Neural progenitor cell (in vitro differentiated cells): Measurements from ENCODE around the gene LMCD1.

ENCODE experiments used
- EZH2 ChIP-seq: fragments of 200-600 bp; sonication (generic); IDR thresholded peaks from 2 replicates; pipeline ENCODE4 v1.6.1; 2017; ENCODE audit warnings: antibody characterized with exemption, mild to moderate bottlenecking, moderate library complexity
- TF ChIP-seq, protein P1 (sequence below): fragments of 200-600 bp; sonication (generic); IDR thresholded peaks from 2 replicates; pipeline ENCODE4 v1.5.1; 2017; ENCODE audit warnings: antibody characterized with exemption, mild to moderate bottlenecking

DNA sequence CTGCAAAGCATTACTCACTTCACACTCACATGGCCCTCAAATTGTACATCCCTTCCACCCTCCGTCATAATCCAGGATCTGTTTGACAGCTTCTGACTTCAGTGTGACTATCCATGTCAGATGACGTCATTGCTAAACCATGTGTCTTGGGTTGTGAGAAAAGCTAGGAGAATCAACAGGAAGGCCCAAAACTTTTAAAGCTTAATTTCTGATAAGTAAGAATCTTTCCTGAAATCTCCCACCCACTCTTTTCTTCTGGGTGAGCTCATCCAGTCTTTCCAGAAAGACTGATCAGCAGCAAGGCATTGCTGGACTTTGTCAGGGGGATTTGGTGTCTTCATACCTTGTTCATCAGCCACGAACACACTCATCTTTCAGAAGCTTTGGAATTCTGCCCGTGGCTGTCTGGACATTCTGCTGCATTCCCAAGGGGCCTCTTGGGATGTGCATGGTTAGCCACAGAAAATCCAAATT, 11.5 kb upstream of the LMCD1 start:
- TF ChIP-seq, protein P1, sequence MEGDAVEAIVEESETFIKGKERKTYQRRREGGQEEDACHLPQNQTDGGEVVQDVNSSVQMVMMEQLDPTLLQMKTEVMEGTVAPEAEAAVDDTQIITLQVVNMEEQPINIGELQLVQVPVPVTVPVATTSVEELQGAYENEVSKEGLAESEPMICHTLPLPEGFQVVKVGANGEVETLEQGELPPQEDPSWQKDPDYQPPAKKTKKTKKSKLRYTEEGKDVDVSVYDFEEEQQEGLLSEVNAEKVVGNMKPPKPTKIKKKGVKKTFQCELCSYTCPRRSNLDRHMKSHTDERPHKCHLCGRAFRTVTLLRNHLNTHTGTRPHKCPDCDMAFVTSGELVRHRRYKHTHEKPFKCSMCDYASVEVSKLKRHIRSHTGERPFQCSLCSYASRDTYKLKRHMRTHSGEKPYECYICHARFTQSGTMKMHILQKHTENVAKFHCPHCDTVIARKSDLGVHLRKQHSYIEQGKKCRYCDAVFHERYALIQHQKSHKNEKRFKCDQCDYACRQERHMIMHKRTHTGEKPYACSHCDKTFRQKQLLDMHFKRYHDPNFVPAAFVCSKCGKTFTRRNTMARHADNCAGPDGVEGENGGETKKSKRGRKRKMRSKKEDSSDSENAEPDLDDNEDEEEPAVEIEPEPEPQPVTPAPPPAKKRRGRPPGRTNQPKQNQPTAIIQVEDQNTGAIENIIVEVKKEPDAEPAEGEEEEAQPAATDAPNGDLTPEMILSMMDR = no peak
- no peak for TF ChIP-seq EZH2
